NCI-H2029 treated with DMSO at 0.1 percent for 48 hours (cell line): ENCODE measurements around the gene ZSCAN10.
"Not testable (repeated sequence)": the region's sequence is repeated elsewhere in the genome, so short reads cannot be mapped to it uniquely, and the experiment has no call there.

Experiments
- DNase-seq: peaks from one replicate; lab custom pipeline; 2025; lab: John Stamatoyannopoulos, UW

Gene ZSCAN10

DNA sequence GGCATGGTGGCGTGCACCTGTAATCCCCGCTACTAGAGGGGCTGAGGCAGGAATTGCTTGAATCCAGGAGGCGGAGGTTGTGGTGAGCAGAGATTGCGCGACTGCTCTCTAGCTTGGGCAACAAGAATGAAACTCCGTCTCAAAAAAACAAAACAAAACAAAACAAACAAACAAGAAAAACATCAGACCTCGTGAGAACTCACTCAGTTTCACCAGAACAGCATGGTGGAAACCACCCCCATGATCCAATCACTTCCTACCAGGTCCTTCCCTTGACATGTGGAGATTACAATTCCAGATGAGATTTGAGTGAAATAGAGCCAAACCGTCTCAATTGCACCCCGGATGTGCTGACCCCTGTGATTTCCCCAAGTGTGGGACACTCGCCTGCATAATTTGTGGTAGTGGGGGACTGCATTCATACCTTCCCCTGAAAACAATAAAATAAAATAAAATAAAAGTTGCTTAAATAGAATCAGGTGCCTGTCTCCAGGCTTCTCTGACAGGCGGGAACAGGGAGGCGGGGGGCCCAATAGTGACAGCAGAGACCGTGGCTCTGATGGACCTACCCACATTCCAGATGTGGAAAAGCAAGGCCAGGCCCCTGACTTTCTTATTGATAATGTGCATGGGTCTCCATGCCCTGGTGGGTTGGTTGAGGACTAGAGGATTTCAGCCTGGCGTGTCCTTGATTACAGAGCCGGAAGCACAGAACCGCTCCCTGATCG lies 13.1 kb downstream of the ZSCAN10 start:
- DNase-seq = no peak

GRCh38 chr16:3084969-3085670 lies 14.0 kb downstream of the ZSCAN10 start:
- DNase-seq = no peak

- no peak for DNase-seq
Measured at GRCh38 chr16:3084491-3084890, 14.6 kb downstream of the ZSCAN10 start.

- not testable (repeated sequence) for DNase-seq
Measured at GRCh38 chr16:3083408-3083807, 15.7 kb downstream of the ZSCAN10 start.

GRCh38 chr16:3081957-3082356 lies 17.1 kb downstream of the ZSCAN10 start:
- not testable (repeated sequence) for DNase-seq

GRCh38 chr16:3080024-3080423 lies 19.1 kb downstream of the ZSCAN10 start:
- DNase-seq = no peak

GRCh38 chr16:3076577-3076976 lies 22.5 kb downstream of the ZSCAN10 start:
- DNase-seq = no peak

- not testable (repeated sequence) for DNase-seq
Measured at GRCh38 chr16:3075946-3076345, 23.1 kb downstream of the ZSCAN10 start.

GRCh38 chr16:3075523-3075915 lies 23.6 kb downstream of the ZSCAN10 start:
- no peak for DNase-seq

DNA sequence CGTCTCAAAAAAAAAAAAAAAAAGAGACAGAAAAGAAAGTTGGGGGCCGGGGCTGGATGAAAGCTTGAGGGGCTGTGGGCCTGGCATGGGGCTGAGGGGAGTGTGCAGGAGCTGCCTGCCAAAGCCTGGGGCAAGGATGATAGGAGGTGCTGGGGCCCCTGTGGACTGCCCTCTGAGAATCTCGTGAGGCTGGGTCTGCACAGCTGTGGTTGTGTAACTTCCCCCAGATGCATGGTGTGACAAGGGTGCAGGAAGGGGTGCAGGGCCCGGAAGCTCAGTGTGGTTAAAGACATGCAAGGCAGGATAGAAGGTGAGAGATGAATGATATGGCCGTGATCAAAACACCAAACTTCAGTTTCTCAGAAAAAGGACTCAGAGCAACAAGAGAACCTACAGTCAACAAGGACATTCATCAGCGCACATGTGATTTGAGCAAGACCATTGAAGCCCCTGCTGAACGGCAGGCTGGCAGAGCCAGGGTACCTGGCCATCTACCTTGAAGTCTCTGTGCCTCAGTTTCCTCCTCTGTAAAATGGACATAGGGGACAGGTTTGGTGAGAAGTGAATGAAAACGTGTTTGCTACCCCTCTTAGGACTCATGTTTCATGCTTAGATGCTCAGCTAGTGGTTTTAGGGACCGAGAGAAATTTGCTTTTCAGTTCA lies 24.1 kb downstream of the ZSCAN10 start:
- no peak for DNase-seq

DNA sequence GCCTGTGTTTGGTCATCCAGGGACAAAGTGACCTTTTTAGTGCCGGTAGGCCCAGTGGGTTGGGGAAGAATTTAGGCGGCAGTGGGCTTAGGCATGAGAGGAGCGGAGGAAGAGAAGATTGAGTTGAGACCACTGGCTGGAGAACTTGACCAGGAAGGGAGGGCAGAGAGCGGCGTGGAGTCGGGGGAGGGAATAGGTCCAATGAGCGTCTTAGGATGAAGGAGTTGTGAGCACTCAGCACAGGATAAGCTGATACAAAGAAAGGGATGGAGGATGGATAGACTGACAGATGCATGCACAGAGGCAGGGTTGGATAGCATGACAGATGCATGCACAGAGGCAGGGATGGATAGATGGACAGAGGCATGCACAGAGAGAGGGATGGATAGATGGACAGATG lies 25.6 kb downstream of the ZSCAN10 start:
- no peak for DNase-seq

GRCh38 chr16:3072576-3073263 lies 26.4 kb downstream of the ZSCAN10 start:
- DNase-seq = not testable (repeated sequence)

DNA sequence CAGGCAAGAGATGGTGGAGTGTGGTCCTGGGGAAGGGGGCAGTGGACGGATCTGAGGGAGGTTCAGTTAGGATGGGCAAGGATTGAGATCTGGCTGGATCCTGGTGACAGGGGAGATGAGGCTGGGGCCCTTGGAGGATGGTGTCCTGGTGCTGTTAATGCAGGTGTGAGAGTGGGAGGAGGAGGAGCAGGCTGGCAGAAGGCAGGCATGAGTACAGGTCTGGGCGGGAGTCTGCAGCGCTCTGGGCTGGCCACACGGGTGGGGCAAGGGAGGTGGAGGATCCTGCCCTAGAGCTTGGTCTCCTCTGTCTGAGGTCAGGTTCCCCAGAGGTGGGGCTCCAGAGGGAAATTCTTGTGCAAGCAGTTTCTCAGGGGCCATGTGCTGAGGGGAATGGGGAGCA lies 26.9 kb downstream of the ZSCAN10 start:
- not testable (repeated sequence) for DNase-seq

DNA sequence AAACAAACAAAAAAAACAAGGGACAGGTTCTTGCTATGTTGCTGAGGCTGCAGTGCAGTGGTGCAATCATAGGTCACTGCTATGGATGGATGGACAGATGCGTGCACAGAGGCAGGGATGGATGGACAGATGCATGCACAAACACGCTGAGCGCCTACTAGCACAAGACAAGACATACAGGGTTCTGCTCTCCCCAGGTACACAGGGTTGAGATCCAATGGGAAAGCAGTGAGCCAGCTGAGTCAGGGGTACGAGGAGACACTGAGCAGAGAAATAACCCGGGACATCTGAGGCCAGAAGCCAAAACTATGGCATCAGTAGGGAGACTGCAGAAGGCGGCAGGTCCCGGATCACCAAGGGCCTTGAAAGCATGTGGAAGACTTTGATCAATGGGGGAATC lies 27.4 kb downstream of the ZSCAN10 start:
- DNase-seq = no peak

GRCh38 chr16:3070608-3071111 lies 28.4 kb downstream of the ZSCAN10 start:
- DNase-seq = no peak

- not testable (repeated sequence) for DNase-seq
Measured at GRCh38 chr16:3069146-3069545, 29.9 kb downstream of the ZSCAN10 start.

GRCh38 chr16:3068487-3068886 lies 30.6 kb downstream of the ZSCAN10 start:
- DNase-seq = no peak

GRCh38 chr16:3066440-3066748 lies 32.7 kb downstream of the ZSCAN10 start:
- DNase-seq = no peak

GRCh38 chr16:3065742-3066439 lies 33.2 kb downstream of the ZSCAN10 start:
- DNase-seq = no peak

GRCh38 chr16:3065069-3065741 lies 33.9 kb downstream of the ZSCAN10 start, which contains the start of gene IL32:
IL32 (plus strand) TSS chr16:3065640; CDS start chr16:3065812, 172 bp downstream.
- DNase-seq = no peak
